GM21786 (cell line): ENCODE measurements around the gene SORBS1.
"Not testable (repeated sequence)": the region's sequence is repeated elsewhere in the genome, so short reads cannot be mapped to it uniquely, and the experiment has no call there.

ENCODE experiments used
- ATAC-seq: cut with Tn5 transposase; IDR thresholded peaks from one replicate; pipeline ENCODE4 v1.9.1; 2021; ENCODE audit not compliant: unreplicated experiment

SORBS1 gene

GRCh38 chr10:95493862-95494261 is 67.3 kb downstream of the SORBS1 start:
- no peak for ATAC-seq

- no peak for ATAC-seq
These were observed 73.2 kb downstream of the SORBS1 start for GRCh38 chr10:95487994-95488393.

GRCh38 chr10:95485056-95485844 is 75.9 kb downstream of the SORBS1 start:
- ATAC-seq = no peak

GRCh38 chr10:95482501-95483233 is 78.5 kb downstream of the SORBS1 start:
- no peak for ATAC-seq

- no peak for ATAC-seq
These were observed 80.2 kb downstream of the SORBS1 start for GRCh38 chr10:95480901-95481491.

- no peak for ATAC-seq
These were observed 80.9 kb downstream of the SORBS1 start for GRCh38 chr10:95480102-95480900.

GRCh38 chr10:95478935-95479334 is 82.2 kb downstream of the SORBS1 start:
- ATAC-seq = no peak

GRCh38 chr10:95478185-95478584 is 83.0 kb downstream of the SORBS1 start:
- ATAC-seq = no peak

- ATAC-seq = no peak
These were observed 84.0 kb downstream of the SORBS1 start for GRCh38 chr10:95477175-95477520.

GRCh38 chr10:95476469-95477174 is 84.5 kb downstream of the SORBS1 start:
- no peak for ATAC-seq

GRCh38 chr10:95475827-95476468 is 85.2 kb downstream of the SORBS1 start:
- ATAC-seq = no peak

GRCh38 chr10:95475003-95475383 is 86.2 kb downstream of the SORBS1 start:
- no peak for ATAC-seq

GRCh38 chr10:95474228-95475002 is 86.8 kb downstream of the SORBS1 start:
- ATAC-seq = no peak

- ATAC-seq = no peak
These were observed 88.7 kb downstream of the SORBS1 start for GRCh38 chr10:95472304-95473088.

GRCh38 chr10:95469676-95470075 is 91.5 kb downstream of the SORBS1 start:
- no peak for ATAC-seq

- no peak for ATAC-seq
These were observed 91.9 kb downstream of the SORBS1 start for GRCh38 chr10:95469251-95469650.

- ATAC-seq = not testable (repeated sequence)
These were observed 93.5 kb downstream of the SORBS1 start for GRCh38 chr10:95467642-95468041.

GRCh38 chr10:95467162-95467599 is 94.0 kb downstream of the SORBS1 start:
- ATAC-seq = no peak

- ATAC-seq = no peak
These were observed 94.7 kb downstream of the SORBS1 start for GRCh38 chr10:95466436-95466835.
